H9 (cell line): ENCODE data around the gene DSE. TPM values are rescaled to one million over a fixed set of nuclear protein-coding genes. Genes with fewer than 3 reads are reported as not detected.

Experiments used
- DNase-seq: peaks from one replicate; pipeline ENCODE4 v3.0.0-alpha.2; 2017
- H2AFZ ChIP-seq: one replicate; pipeline ENCODE4 v1.6.1; 2013; ENCODE audit warnings: mild to moderate bottlenecking, low read length, control low read depth, moderate library complexity
- H2AK5ac ChIP-seq: 2 replicates; pipeline ENCODE4 v1.6.1; 2013; ENCODE audit warnings: low read length, control low read depth, mixed read lengths; ENCODE audit not compliant: insufficient read length
- H2BK120ac ChIP-seq: one replicate; pipeline ENCODE4 v1.6.1; 2013; ENCODE audit warnings: low read depth, mild to moderate bottlenecking, low read length, control low read depth, inconsistent platforms; ENCODE audit not compliant: poor library complexity, severe bottlenecking
- H2BK12ac ChIP-seq: 2 replicates; pipeline ENCODE4 v1.6.1; 2013; ENCODE audit warnings: low read length, control low read depth, mixed read lengths, low read depth; ENCODE audit not compliant: insufficient read length
- H2BK15ac ChIP-seq: 2 replicates; pipeline ENCODE4 v1.6.1; 2013; ENCODE audit warnings: low read depth, low read length, control low read depth
- H2BK20ac ChIP-seq: one replicate; pipeline ENCODE4 v1.6.1; 2013; ENCODE audit warnings: low read depth, mild to moderate bottlenecking, low read length, control low read depth, inconsistent platforms; ENCODE audit not compliant: poor library complexity, severe bottlenecking
- H2BK5ac ChIP-seq: 2 replicates; pipeline ENCODE4 v1.6.1; 2013; ENCODE audit warnings: low read length, control low read depth, mixed read lengths; ENCODE audit not compliant: insufficient read length
- H3K14ac ChIP-seq: 2 replicates; pipeline ENCODE4 v1.6.1; 2013; ENCODE audit warnings: low read length, control low read depth; ENCODE audit not compliant: insufficient read depth
- H3K18ac ChIP-seq: 2 replicates; pipeline ENCODE4 v1.6.1; 2013; ENCODE audit warnings: low read depth, mild to moderate bottlenecking, mixed read lengths, low read length, control low read depth; ENCODE audit not compliant: insufficient read length
- H3K23ac ChIP-seq: 2 replicates; pipeline ENCODE4 v1.6.1; 2013; ENCODE audit warnings: low read length, control low read depth, mixed read lengths, low read depth; ENCODE audit not compliant: insufficient read length
- H3K23me2 ChIP-seq: 2 replicates; pipeline ENCODE4 v1.6.1; 2013; ENCODE audit warnings: low read depth, mild to moderate bottlenecking, mixed read lengths, low read length, control low read depth; ENCODE audit not compliant: insufficient read length, poor library complexity, severe bottlenecking
- H3K27ac ChIP-seq: 2 replicates; pipeline ENCODE4 v1.5.1; 2013; ENCODE audit warnings: low read length, control low read depth, mixed read lengths, low read depth; ENCODE audit not compliant: insufficient read length
- H3K27me3 ChIP-seq: 2 replicates; pipeline ENCODE4 v1.6.1; 2013; ENCODE audit warnings: low read length, control low read depth, inconsistent platforms; ENCODE audit not compliant: insufficient read depth
- H3K4ac ChIP-seq: 2 replicates; pipeline ENCODE4 v1.6.1; 2013; ENCODE audit warnings: low read depth, mild to moderate bottlenecking, control low read depth, inconsistent platforms, low read length, moderate library complexity
- H3K4me1 ChIP-seq: 2 replicates; pipeline ENCODE4 v1.6.1; 2013; ENCODE audit warnings: low read length, control low read depth, inconsistent platforms; ENCODE audit not compliant: insufficient read depth
- H3K4me2 ChIP-seq: 2 replicates; pipeline ENCODE4 v1.6.1; 2013; ENCODE audit warnings: low read length, control low read depth, mixed read lengths; ENCODE audit not compliant: insufficient read length, insufficient read depth
- H3K56ac ChIP-seq: 2 replicates; pipeline ENCODE4 v1.6.1; 2013; ENCODE audit warnings: low read depth, mild to moderate bottlenecking, mixed read lengths, low read length, control low read depth; ENCODE audit not compliant: insufficient read length
- H3K79me1 ChIP-seq: 2 replicates; pipeline ENCODE4 v1.6.1; 2013; ENCODE audit warnings: low read depth, mild to moderate bottlenecking, moderate library complexity, low read length, control low read depth, inconsistent platforms; ENCODE audit not compliant: insufficient read depth, poor library complexity, severe bottlenecking
- H3K79me2 ChIP-seq: 2 replicates; pipeline ENCODE4 v1.6.1; 2013; ENCODE audit warnings: low read length, control low read depth, inconsistent platforms; ENCODE audit not compliant: insufficient read depth
- H3K9ac ChIP-seq: 2 replicates; pipeline ENCODE4 v1.6.1; 2013; ENCODE audit warnings: low read length, control low read depth, mixed read lengths; ENCODE audit not compliant: insufficient read length; ENCODE audit errors: extremely low read depth
- H3K9me3 ChIP-seq: one replicate; pipeline ENCODE4 v1.6.1; 2013; ENCODE audit warnings: low read depth, low read length, inconsistent platforms; ENCODE audit not compliant: control insufficient read depth
- H3T11ph ChIP-seq: one replicate; pipeline ENCODE4 v1.6.1; 2013; ENCODE audit warnings: mild to moderate bottlenecking, low read length, control low read depth, inconsistent platforms
- H4K20me1 ChIP-seq: one replicate; pipeline ENCODE4 v1.6.1; 2013; ENCODE audit not compliant: control insufficient read depth, insufficient read length, insufficient read depth
- H4K5ac ChIP-seq: 2 replicates; pipeline ENCODE4 v1.6.1; 2013; ENCODE audit warnings: low read depth, mild to moderate bottlenecking, mixed read lengths, low read length, control low read depth; ENCODE audit not compliant: insufficient read length
- H4K8ac ChIP-seq: replicated peaks from 2 replicates; pipeline ENCODE4 v1.6.1; 2013; ENCODE audit warnings: low read length, control low read depth, mixed read lengths, low read depth; ENCODE audit not compliant: insufficient read length
- H4K91ac ChIP-seq: 2 replicates; pipeline ENCODE4 v1.6.1; 2013; ENCODE audit warnings: low read depth, mild to moderate bottlenecking, moderate library complexity, mixed read lengths, low read length, control low read depth; ENCODE audit not compliant: insufficient read length
- H3K27ac Mint-ChIP-seq, 3 experiments: 2 replicates in 2 of 3; 3 replicates in 1 of 3; pipeline ENCODE4 v1.8.0; 2020 to 2021; ENCODE audit warnings: mixed read lengths in 3 of 3, mild to moderate bottlenecking in 1 of 3, moderate library complexity in 1 of 3
- H3K27me3 Mint-ChIP-seq: 2 replicates; pipeline ENCODE4 v1.8.0; 2021; ENCODE audit warnings: low read depth, mild to moderate bottlenecking, moderate library complexity, mixed read lengths
- H3K36me3 Mint-ChIP-seq, 3 experiments: 2 replicates in 2 of 3; 3 replicates in 1 of 3; pipeline ENCODE4 v1.8.0; 2020 to 2021; ENCODE audit warnings: low read depth in 3 of 3, mixed read lengths in 3 of 3; ENCODE audit not compliant: insufficient read depth in 1 of 3
- H3K4me1 Mint-ChIP-seq, 2 experiments: 2 replicates each; pipeline ENCODE4 v1.8.0; 2020; ENCODE audit warnings: mixed read lengths in 2 of 2
- H3K4me3 Mint-ChIP-seq, 2 experiments: 2 replicates in 1 of 2; 3 replicates in 1 of 2; pipeline ENCODE4 v1.8.0; 2020 to 2021; ENCODE audit warnings: mild to moderate bottlenecking in 2 of 2, mixed read lengths in 2 of 2, moderate library complexity in 1 of 2
- H3K9me3 Mint-ChIP-seq, 2 experiments: 2 replicates in 1 of 2; 3 replicates in 1 of 2; pipeline ENCODE4 v1.8.0; 2020; ENCODE audit warnings: mild to moderate bottlenecking in 2 of 2, mixed read lengths in 2 of 2, moderate library complexity in 1 of 2
- total RNA-seq: library from RNA; stranded (reverse); gene quantifications from 2 replicates; pipeline ENCODE4 v1.2.1, GENCODE V29; 2021
- TF ChIP-seq, protein P1 (sequence below): fragments of 200-600 bp; sonication (generic); conservative IDR thresholded peaks from 3 replicates; pipeline ENCODE4 v1.8.0; 2021; ENCODE audit warnings: antibody characterized with exemption, mild to moderate bottlenecking

Gene DSE
- total RNA-seq, 1 experiment from 2014 or later: 45.6 TPM

- H3K9me3 ChIP-seq: no peaks in the 10 kb centered on the region
- no peak overlapping the region for H3K4ac ChIP-seq
- H3K23ac ChIP-seq: no peak overlapping the region
- no peak overlapping the region for H3K18ac ChIP-seq
- H3K27me3 Mint-ChIP-seq: no peaks in the 10 kb centered on the region
- H2BK12ac ChIP-seq: no peak overlapping the region
- H3K9ac ChIP-seq: no peak overlapping the region
- no peaks in the 10 kb centered on the region for H4K20me1 ChIP-seq
- H3T11ph ChIP-seq: no peak overlapping the region
- no peak overlapping the region for H4K8ac ChIP-seq
- no peak overlapping the region for H2AFZ ChIP-seq
- H3K27ac ChIP-seq: peak overlapping the region; percentile 58
- H3K27ac Mint-ChIP-seq: peak overlapping the region; percentile 74 to 94 (median 94); a peak in 6 of 7 replicates
- no peak overlapping the region for H2BK15ac ChIP-seq
- no peak overlapping the region for H4K91ac ChIP-seq
- peaks cover 3% of the 10 kb centered on the region; the same call in 1 of the 2 replicates for H3K4me1 ChIP-seq
- no peak overlapping the region for H2BK5ac ChIP-seq
- H3K4me1 Mint-ChIP-seq: peaks cover 20 to 27% of the 10 kb centered on the region in 2 experiments
- H2AK5ac ChIP-seq: no peak overlapping the region
- DNase-seq: no peak
- no peaks in the 10 kb centered on the region for H3K9me3 Mint-ChIP-seq
- no peak overlapping the region for H3K56ac ChIP-seq
- H3K23me2 ChIP-seq: no peaks in the 10 kb centered on the region
- no peak overlapping the region for H3K4me2 ChIP-seq
- no peak overlapping the region for H4K5ac ChIP-seq
- H3K4me3 Mint-ChIP-seq: no peak overlapping the region; a peak in 1 of 5 replicates
- H3K79me1 ChIP-seq: no peaks in the 10 kb centered on the region
- no peak overlapping the region for H2BK120ac ChIP-seq
- TF ChIP-seq, protein P1, sequence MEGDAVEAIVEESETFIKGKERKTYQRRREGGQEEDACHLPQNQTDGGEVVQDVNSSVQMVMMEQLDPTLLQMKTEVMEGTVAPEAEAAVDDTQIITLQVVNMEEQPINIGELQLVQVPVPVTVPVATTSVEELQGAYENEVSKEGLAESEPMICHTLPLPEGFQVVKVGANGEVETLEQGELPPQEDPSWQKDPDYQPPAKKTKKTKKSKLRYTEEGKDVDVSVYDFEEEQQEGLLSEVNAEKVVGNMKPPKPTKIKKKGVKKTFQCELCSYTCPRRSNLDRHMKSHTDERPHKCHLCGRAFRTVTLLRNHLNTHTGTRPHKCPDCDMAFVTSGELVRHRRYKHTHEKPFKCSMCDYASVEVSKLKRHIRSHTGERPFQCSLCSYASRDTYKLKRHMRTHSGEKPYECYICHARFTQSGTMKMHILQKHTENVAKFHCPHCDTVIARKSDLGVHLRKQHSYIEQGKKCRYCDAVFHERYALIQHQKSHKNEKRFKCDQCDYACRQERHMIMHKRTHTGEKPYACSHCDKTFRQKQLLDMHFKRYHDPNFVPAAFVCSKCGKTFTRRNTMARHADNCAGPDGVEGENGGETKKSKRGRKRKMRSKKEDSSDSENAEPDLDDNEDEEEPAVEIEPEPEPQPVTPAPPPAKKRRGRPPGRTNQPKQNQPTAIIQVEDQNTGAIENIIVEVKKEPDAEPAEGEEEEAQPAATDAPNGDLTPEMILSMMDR: no peak
- H3K79me2 ChIP-seq: no peaks in the 10 kb centered on the region
- H3K14ac ChIP-seq: no peak overlapping the region
- no peaks in the 10 kb centered on the region for H3K27me3 ChIP-seq
- peaks cover 31 to 32% (median 32%) of the 10 kb centered on the region in 3 experiments for H3K36me3 Mint-ChIP-seq
- no peak overlapping the region for H2BK20ac ChIP-seq
Measured at GRCh38 chr6:116431964-116432595, 61.3 kb downstream of the DSE start.
